OCI-LY3 (cell line): Measurements from ENCODE around the gene BRMS1L.

Experiments used
- EZH2phosphoT487 ChIP-seq: fragments of 200-600 bp; shearing (Covaris generic); IDR thresholded peaks from 2 replicates; pipeline ENCODE4 v1.6.1; 2018; ENCODE audit warnings: antibody characterized with exemption, mixed run types, low read depth
- TF ChIP-seq, protein P1 (sequence below): fragments of 200-600, 300-600 bp; sonication (generic); IDR thresholded peaks from 2 replicates; pipeline ENCODE4 v1.5.1; 2014; ENCODE audit warnings: antibody characterized with exemption, low read length, low read depth

DNA sequence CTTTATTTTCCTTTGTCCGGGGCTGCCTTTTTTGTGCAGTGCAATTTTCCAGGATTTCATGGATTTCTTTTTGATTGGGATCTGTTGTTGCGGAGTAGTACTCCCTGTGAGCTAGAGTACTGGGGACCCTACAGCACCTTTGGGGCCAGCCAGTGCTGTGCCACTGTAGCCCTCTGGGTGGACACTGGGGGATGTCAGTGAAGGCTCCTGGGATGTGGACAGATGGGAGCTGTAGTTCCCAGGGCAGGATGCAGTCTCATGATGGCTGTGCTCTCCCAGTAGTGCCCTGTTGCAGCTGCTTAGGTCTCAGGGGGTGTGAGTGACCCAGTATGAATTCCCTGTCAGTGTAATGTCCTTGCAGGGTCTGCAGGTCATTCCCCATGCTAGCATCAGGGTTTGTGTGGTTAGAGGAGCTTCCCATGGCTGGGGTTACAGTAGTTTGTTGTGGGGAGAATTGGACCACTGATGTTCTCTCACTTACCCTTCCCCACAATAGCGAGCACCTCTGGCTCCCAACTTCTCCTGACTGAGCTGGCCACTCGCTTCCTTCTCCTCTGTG lies 72.2 kb downstream of the BRMS1L start:
- TF ChIP-seq, protein P1, sequence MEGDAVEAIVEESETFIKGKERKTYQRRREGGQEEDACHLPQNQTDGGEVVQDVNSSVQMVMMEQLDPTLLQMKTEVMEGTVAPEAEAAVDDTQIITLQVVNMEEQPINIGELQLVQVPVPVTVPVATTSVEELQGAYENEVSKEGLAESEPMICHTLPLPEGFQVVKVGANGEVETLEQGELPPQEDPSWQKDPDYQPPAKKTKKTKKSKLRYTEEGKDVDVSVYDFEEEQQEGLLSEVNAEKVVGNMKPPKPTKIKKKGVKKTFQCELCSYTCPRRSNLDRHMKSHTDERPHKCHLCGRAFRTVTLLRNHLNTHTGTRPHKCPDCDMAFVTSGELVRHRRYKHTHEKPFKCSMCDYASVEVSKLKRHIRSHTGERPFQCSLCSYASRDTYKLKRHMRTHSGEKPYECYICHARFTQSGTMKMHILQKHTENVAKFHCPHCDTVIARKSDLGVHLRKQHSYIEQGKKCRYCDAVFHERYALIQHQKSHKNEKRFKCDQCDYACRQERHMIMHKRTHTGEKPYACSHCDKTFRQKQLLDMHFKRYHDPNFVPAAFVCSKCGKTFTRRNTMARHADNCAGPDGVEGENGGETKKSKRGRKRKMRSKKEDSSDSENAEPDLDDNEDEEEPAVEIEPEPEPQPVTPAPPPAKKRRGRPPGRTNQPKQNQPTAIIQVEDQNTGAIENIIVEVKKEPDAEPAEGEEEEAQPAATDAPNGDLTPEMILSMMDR: no peak
- TF ChIP-seq EZH2phosphoT487: no peak
